K562 (cell line): ENCODE results near the gene YES1. TPM values are rescaled to one million over a fixed set of nuclear protein-coding genes. Genes with fewer than 3 reads are reported as not detected.

Source experiments
- ATAC-seq: fragments of 200-7000 bp; cut with Tn5 transposase; 3 replicates; pipeline ENCODE4 v1.9.1; 2020; ENCODE audit warnings: moderate library complexity
- BruUV-seq: library from RNA; stranded (reverse); fragments of 400-500 nt; replicated peaks from 2 replicates; lab custom pipeline; 2021; lab: Mats Ljungman, UMichigan
- CTCF ChIA-PET: fragments of 300-600 bp; formaldehyde crosslinking; extraction: SDS; loops from one replicate; lab custom pipeline; 2021; ENCODE audit warnings: low intra/inter-chr PET ratio; lab: Yijun Ruan, JAX
- POLR2A ChIA-PET: fragments of 300-600, 350-650 bp; sonication (Branson Sonifier 250); formaldehyde crosslinking; extraction: SDS; loops from one replicate; lab custom pipeline; 2021; ENCODE audit warnings: antibody characterized with exemption, inconsistent platforms; lab: Yijun Ruan, JAX
- DNase-seq, 4 experiments: peaks; one replicate each; pipeline versions ENCODE4 v3.0.0 to v3.0.0-alpha.2; 2011 to 2018; ENCODE audit warnings: low spot score in 3 of 4, mixed read lengths in 3 of 4; ENCODE audit errors: extremely low read depth in 1 of 4
- FAIRE-seq: peaks from 2 replicates; lab custom pipeline; 2011; peaks lifted over from hg19 to GRCh38; lab: Jason Lieb, UNC
- H2AFZ ChIP-seq: 2 replicates; pipeline ENCODE4 v1.6.0; 2011; ENCODE audit warnings: low read depth, low read length, control low read depth, inconsistent platforms
- H3K27ac ChIP-seq: fragments of 200-600 bp; 3 replicates; pipeline ENCODE4 v1.8.0; 2011; ENCODE audit warnings: low read depth, mild to moderate bottlenecking, control low read depth, inconsistent platforms, low read length, moderate library complexity, mixed read lengths; ENCODE audit errors: extremely low read depth
- H3K27me3 ChIP-seq, 2 experiments: fragments of 300-600 bp in 1 of 2; 2 replicates in 1 of 2; 3 replicates in 1 of 2; pipeline versions ENCODE4 v1.6.0 to v1.8.0; 2011; ENCODE audit warnings: inconsistent platforms in 2 of 2, low read length in 2 of 2, mild to moderate bottlenecking in 1 of 2, mixed read lengths in 1 of 2, moderate library complexity in 1 of 2; ENCODE audit not compliant: control insufficient read depth in 2 of 2, insufficient read depth in 2 of 2
- H3K36me3 ChIP-seq: fragments of 300-600 bp; 3 replicates; pipeline ENCODE4 v1.8.0; 2011; ENCODE audit warnings: mild to moderate bottlenecking, low read length, inconsistent platforms; ENCODE audit not compliant: control insufficient read depth, insufficient read depth
- H3K4me1 ChIP-seq, 2 experiments: fragments of 200-600 bp in 1 of 2; replicated peaks in 1 of 2; 2 replicates in 1 of 2; 3 replicates in 1 of 2; pipeline versions ENCODE4 v1.5.1 to v1.8.0; 2011; ENCODE audit warnings: inconsistent platforms in 2 of 2, low read length in 2 of 2, mild to moderate bottlenecking in 1 of 2, mixed read lengths in 1 of 2, moderate library complexity in 1 of 2; ENCODE audit not compliant: control insufficient read depth in 2 of 2, insufficient read depth in 2 of 2
- H3K4me2 ChIP-seq: 2 replicates; pipeline ENCODE4 v1.6.1; 2011; ENCODE audit warnings: low read length, control low read depth, inconsistent platforms, mixed read lengths; ENCODE audit not compliant: insufficient read depth
- H3K4me3 ChIP-seq: fragments of 200-600 bp; sonication (generic), shearing (Covaris generic); 2 replicates; pipeline ENCODE4 v1.5.1; 2016; ENCODE audit warnings: control low read depth, inconsistent platforms
- H3K79me2 ChIP-seq: fragments of 200-600 bp; 3 replicates; pipeline ENCODE4 v1.8.0; 2011; ENCODE audit warnings: low read length, inconsistent platforms; ENCODE audit not compliant: control insufficient read depth, insufficient read depth
- H3K9ac ChIP-seq, 2 experiments: 2 replicates each; pipeline versions ENCODE4 v1.6.0 to v1.6.1; 2011; ENCODE audit warnings: low read depth in 2 of 2, low read length in 2 of 2, control low read depth in 1 of 2, inconsistent platforms in 1 of 2, mild to moderate bottlenecking in 1 of 2, mixed read lengths in 1 of 2; ENCODE audit not compliant: insufficient read depth in 1 of 2
- H3K9me1 ChIP-seq: one replicate; pipeline ENCODE4 v1.6.0; 2011; ENCODE audit warnings: inconsistent platforms, mild to moderate bottlenecking, low read length, moderate library complexity; ENCODE audit not compliant: control insufficient read depth, insufficient read depth
- H3K9me3 ChIP-seq: replicated peaks from 2 replicates; pipeline ENCODE4 v1.5.1; 2011; ENCODE audit warnings: low read depth, low read length, inconsistent platforms; ENCODE audit not compliant: control insufficient read depth, insufficient read depth
- H4K20me1 ChIP-seq: replicated peaks from 2 replicates; pipeline ENCODE4 v1.6.1; 2011; ENCODE audit warnings: low read length, inconsistent platforms, mixed read lengths; ENCODE audit not compliant: control insufficient read depth, insufficient read depth
- ELF2 ChIP-seq: fragments of 250-450 bp; sonication (Bioruptor Pico); IDR thresholded peaks from 2 replicates; pipeline ENCODE4 v1.5.0; 2021; ENCODE audit warnings: mild to moderate bottlenecking
- FUS ChIP-seq: fragments of 200-400 bp; formaldehyde crosslinking; optimal IDR thresholded peaks from 2 replicates; pipeline ENCODE3; 2017; ENCODE audit warnings: low read depth, low read length
- KHSRP ChIP-seq: fragments of 450-650 bp; IDR thresholded peaks from 2 replicates; pipeline ENCODE4 v1.6.1; 2017
- NEUROD1 ChIP-seq: fragments of 150-350 bp; IDR thresholded peaks from 2 replicates; pipeline ENCODE4 v1.6.1; 2014; ENCODE audit warnings: borderline replicate concordance, low read length, low read depth; ENCODE audit not compliant: partially characterized antibody
- SRSF9 ChIP-seq: fragments of 200-400 bp; formaldehyde crosslinking; IDR thresholded peaks from 2 replicates; pipeline ENCODE4 v1.6.1; 2017; ENCODE audit warnings: low read depth, low read length, borderline replicate concordance
- TRIM28 ChIP-seq: fragments of 450-650 bp; IDR thresholded peaks from 2 replicates; pipeline ENCODE4 v1.6.1; 2017
- ZBTB8A ChIP-seq: fragments of 450-650 bp; IDR thresholded peaks from 2 replicates; pipeline ENCODE4 v1.6.1; 2018; ENCODE audit warnings: mild to moderate bottlenecking, moderate library complexity; ENCODE audit not compliant: partially characterized antibody
- ZFX ChIP-seq: sonication (generic); formaldehyde crosslinking; IDR thresholded peaks from 2 replicates; pipeline ENCODE4 v1.8.0; 2022; ENCODE audit warnings: mild to moderate bottlenecking, missing genetic modification reagents, moderate library complexity
- ZNF175 ChIP-seq: fragments of 200-800 bp; sonication (Bioruptor generic); IDR thresholded peaks from 2 replicates; pipeline ENCODE4 v1.6.1; 2016; ENCODE audit warnings: low read depth, mild to moderate bottlenecking, missing genetic modification characterization, missing compliant biosample characterization
- ZNF277 ChIP-seq: fragments of 250-450 bp; sonication (Bioruptor Pico); IDR thresholded peaks from 2 replicates; pipeline ENCODE4 v1.8.0; 2022; ENCODE audit warnings: inconsistent platforms, mild to moderate bottlenecking, moderate library complexity, borderline replicate concordance
- ZNF384 ChIP-seq: IDR thresholded peaks from 2 replicates; pipeline ENCODE4 v1.6.1; 2012; ENCODE audit warnings: low read depth, low read length, improper control_type of control experiment
- ZNF551 ChIP-seq: fragments of 250-450 bp; sonication (Bioruptor Pico); IDR thresholded peaks from 2 replicates; pipeline ENCODE4 v1.5.0; 2021; ENCODE audit warnings: mild to moderate bottlenecking, moderate library complexity
- ZNF696 ChIP-seq: fragments of 250-450 bp; sonication (Bioruptor Pico); conservative IDR thresholded peaks from 2 replicates; pipeline ENCODE4 v1.4.0; 2020; ENCODE audit warnings: mild to moderate bottlenecking, moderate library complexity
- WGBS: fragments of 100-300 bp; shearing (Covaris generic); methylation state at CpG from one replicate; pipeline ENCODE4 v1.1.6; 2016; ENCODE audit warnings: low coverage, mixed read lengths; ENCODE audit not compliant: insufficient coverage; ENCODE audit errors: missing lambda C conversion rate; 5-methylcytosine and 5-hydroxymethylcytosine counted together
- in situ Hi-C: fragments of 300-500 bp; cut with MboI; formaldehyde crosslinking; loops from 4 replicates; pipeline ENCODE4 v1.15.0; 2018; ENCODE audit warnings: inconsistent platforms, mixed read lengths
- intact Hi-C: fragments of 100-400 bp; cut with micrococcal nuclease; formaldehyde crosslinking; loops from 2 replicates; pipeline ENCODE4 v1.14.2; 2022
- polyA plus RNA-seq, 8 experiments: library from polyadenylated mRNA; depleted of rRNA in 4 of 8; stranded (reverse) in 5 of 8; unstranded in 3 of 8; fragments of >200 nt; fragmentation: Nextera tagmentation in 2 of 8; fragmentation: Illumina TruSeq in 1 of 8; extraction: Ambion mirVana in 2 of 8; extraction: Trizol in 1 of 8; gene quantifications; 2 replicates each; pipeline versions ENCODE4 v1.2.1 to v1.2.3, GENCODE V29; 2011 to 2014; ENCODE audit warnings: inconsistent platforms in 1 of 8, missing spikeins in 1 of 8
- total RNA-seq, 7 experiments: library from RNA; depleted of rRNA in 6 of 7; stranded (reverse); fragments of >200 nt in 6 of 7; fragmentation: Illumina TruSeq in 2 of 7; extraction: Trizol in 2 of 7; gene quantifications; 2 replicates each; pipeline versions ENCODE4 v1.2.1 to v1.2.3, GENCODE V29; 2011 to 2021; ENCODE audit warnings: low replicate concordance in 1 of 7
- TF ChIP-seq, protein P1 (sequence below): fragments of 450-650 bp; formaldehyde crosslinking; IDR thresholded peaks from 2 replicates; pipeline ENCODE4 v1.4.0; 2022; ENCODE audit warnings: mild to moderate bottlenecking, moderate library complexity
- TF ChIP-seq, protein P2 (sequence below): fragments of 250-450 bp; sonication (Bioruptor Pico); IDR thresholded peaks from 2 replicates; pipeline ENCODE4 v1.8.0; 2022; ENCODE audit warnings: inconsistent platforms
- TF ChIP-seq, protein P3 (sequence below): sonication (generic); formaldehyde crosslinking; IDR thresholded peaks from 2 replicates; pipeline ENCODE4 v1.8.0; 2022; ENCODE audit warnings: missing genetic modification reagents, mild to moderate bottlenecking, moderate library complexity, borderline replicate concordance
- TF ChIP-seq, protein P4 (sequence below): fragments of 200-400 bp; formaldehyde crosslinking; IDR thresholded peaks from 2 replicates; pipeline ENCODE4 v1.6.1; 2017; ENCODE audit warnings: mild to moderate bottlenecking, low read depth, low read length, moderate library complexity

YES1 gene
- total and polyA plus RNA-seq, 9 of the 15 experiments (the other 6 are each of a cell fraction or from before 2014, with no cell fraction given) = 37.2 to 115 (median 77.7) TPM

GRCh38 chr18:679516-679915 is 132.5 kb downstream of the YES1 start:
- H3K36me3 ChIP-seq = peaks cover 88% of the 10 kb centered on the region
- intact Hi-C loops = loop anchor here (5.0 kb wide), 1 partner anchor 153 kb away; no protein-coding TSS in a partner anchor
- H2AFZ ChIP-seq = no peak overlapping the region
- 98% methylated on average over 4 of the region's 4 CpGs for WGBS
- H3K9ac ChIP-seq = no peak overlapping the region
- H3K4me3 ChIP-seq = no peak overlapping the region
- FAIRE-seq = no peak
- in situ Hi-C loops = no loop called here
- no peak overlapping the region for H3K27ac ChIP-seq
- ATAC-seq = no peak
- BruUV-seq = no TSS peak
- H3K9me1 ChIP-seq = no peaks in the 10 kb centered on the region
- no peak for DNase-seq
- no peaks in the 10 kb centered on the region for H3K9me3 ChIP-seq
- no peak overlapping the region for H3K4me2 ChIP-seq
- H3K27me3 ChIP-seq = no peaks in the 10 kb centered on the region
- no peaks in the 10 kb centered on the region for H3K79me2 ChIP-seq
- ChIA-PET POLR2A (interaction anchor here (0.6 to 2.2 kb wide), 7 partner anchors 12 to 417 kb away, joined by 3 to 11 read pairs (median 3); partner anchors contain the start of gene TYMS), CTCF (no interaction called here)
- H4K20me1 ChIP-seq = no peaks in the 10 kb centered on the region
- peaks cover 0 to 12% of the 10 kb centered on the region in 2 experiments; a peak in 3 of 5 replicates for H3K4me1 ChIP-seq
- TF ChIP-seq ZFX (CRISPR knock-in tag) (no peak), KHSRP (no peak), ZNF696 (CRISPR knock-in tag) (no peak), NEUROD1 (no peak), FUS (no peak), ZBTB8A (no peak), ZNF384 (no peak), ELF2 (no peak), SRSF9 (no peak), ZNF175 (CRISPR knock-in tag) (no peak), ZNF277 (no peak), TRIM28 (no peak), ZNF551 (CRISPR knock-in tag) (no peak)
- TF ChIP-seq, protein P1, sequence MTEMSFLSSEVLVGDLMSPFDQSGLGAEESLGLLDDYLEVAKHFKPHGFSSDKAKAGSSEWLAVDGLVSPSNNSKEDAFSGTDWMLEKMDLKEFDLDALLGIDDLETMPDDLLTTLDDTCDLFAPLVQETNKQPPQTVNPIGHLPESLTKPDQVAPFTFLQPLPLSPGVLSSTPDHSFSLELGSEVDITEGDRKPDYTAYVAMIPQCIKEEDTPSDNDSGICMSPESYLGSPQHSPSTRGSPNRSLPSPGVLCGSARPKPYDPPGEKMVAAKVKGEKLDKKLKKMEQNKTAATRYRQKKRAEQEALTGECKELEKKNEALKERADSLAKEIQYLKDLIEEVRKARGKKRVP (CRISPR knock-in tag) = no peak
- TF ChIP-seq, protein P2, sequence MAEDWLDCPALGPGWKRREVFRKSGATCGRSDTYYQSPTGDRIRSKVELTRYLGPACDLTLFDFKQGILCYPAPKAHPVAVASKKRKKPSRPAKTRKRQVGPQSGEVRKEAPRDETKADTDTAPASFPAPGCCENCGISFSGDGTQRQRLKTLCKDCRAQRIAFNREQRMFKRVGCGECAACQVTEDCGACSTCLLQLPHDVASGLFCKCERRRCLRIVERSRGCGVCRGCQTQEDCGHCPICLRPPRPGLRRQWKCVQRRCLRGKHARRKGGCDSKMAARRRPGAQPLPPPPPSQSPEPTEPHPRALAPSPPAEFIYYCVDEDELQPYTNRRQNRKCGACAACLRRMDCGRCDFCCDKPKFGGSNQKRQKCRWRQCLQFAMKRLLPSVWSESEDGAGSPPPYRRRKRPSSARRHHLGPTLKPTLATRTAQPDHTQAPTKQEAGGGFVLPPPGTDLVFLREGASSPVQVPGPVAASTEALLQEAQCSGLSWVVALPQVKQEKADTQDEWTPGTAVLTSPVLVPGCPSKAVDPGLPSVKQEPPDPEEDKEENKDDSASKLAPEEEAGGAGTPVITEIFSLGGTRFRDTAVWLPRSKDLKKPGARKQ = no peak
- TF ChIP-seq, protein P3, sequence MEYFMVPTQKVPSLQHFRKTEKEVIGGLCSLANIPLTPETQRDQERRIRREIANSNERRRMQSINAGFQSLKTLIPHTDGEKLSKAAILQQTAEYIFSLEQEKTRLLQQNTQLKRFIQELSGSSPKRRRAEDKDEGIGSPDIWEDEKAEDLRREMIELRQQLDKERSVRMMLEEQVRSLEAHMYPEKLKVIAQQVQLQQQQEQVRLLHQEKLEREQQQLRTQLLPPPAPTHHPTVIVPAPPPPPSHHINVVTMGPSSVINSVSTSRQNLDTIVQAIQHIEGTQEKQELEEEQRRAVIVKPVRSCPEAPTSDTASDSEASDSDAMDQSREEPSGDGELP = no peak
- TF ChIP-seq, protein P4, sequence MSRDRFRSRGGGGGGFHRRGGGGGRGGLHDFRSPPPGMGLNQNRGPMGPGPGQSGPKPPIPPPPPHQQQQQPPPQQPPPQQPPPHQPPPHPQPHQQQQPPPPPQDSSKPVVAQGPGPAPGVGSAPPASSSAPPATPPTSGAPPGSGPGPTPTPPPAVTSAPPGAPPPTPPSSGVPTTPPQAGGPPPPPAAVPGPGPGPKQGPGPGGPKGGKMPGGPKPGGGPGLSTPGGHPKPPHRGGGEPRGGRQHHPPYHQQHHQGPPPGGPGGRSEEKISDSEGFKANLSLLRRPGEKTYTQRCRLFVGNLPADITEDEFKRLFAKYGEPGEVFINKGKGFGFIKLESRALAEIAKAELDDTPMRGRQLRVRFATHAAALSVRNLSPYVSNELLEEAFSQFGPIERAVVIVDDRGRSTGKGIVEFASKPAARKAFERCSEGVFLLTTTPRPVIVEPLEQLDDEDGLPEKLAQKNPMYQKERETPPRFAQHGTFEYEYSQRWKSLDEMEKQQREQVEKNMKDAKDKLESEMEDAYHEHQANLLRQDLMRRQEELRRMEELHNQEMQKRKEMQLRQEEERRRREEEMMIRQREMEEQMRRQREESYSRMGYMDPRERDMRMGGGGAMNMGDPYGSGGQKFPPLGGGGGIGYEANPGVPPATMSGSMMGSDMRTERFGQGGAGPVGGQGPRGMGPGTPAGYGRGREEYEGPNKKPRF = no peak
